Thoracic aorta (tissue), 2 donors: Measurements from ENCODE around the gene TXNDC9. TPM values are rescaled to one million over a fixed set of nuclear protein-coding genes. Genes with fewer than 3 reads are reported as not detected.
"Not testable (repeated sequence)": the region's sequence is repeated elsewhere in the genome, so short reads cannot be mapped to it uniquely, and the experiment has no call there.

Experiments used
- ATAC-seq: fragments of 150-250 bp; one replicate; pipeline ENCODE4 v1.8.0; 2017; ENCODE audit warnings: low read depth; ENCODE audit not compliant: insufficient number of reproducible peaks, low FRiP score
- DNase-seq: peaks from one replicate; pipeline ENCODE4 v3.0.0-alpha.2; 2020; ENCODE audit warnings: low spot score
- H3K27ac ChIP-seq, 2 donors: fragments of 200-600 bp; sonication (generic); 1 replicate in 1 of 2; 2 replicates in 1 of 2; pipeline ENCODE4 v1.5.1; 2016; ENCODE audit warnings: mild to moderate bottlenecking in 2 of 2, moderate library complexity in 2 of 2
- H3K27me3 ChIP-seq: fragments of 200-600 bp; sonication (generic); replicated peaks from 2 replicates; pipeline ENCODE4 v1.6.0; 2016; ENCODE audit warnings: mild to moderate bottlenecking; ENCODE audit not compliant: insufficient read depth
- H3K36me3 ChIP-seq: fragments of 200-600 bp; sonication (generic); one replicate; pipeline ENCODE4 v1.5.1; 2016
- H3K4me1 ChIP-seq, 2 donors: fragments of 200-600 bp; sonication (generic); 1 replicate in 1 of 2; 2 replicates in 1 of 2; pipeline versions ENCODE4 v1.5.1 to v1.6.0; 2016; ENCODE audit warnings: low read depth in 2 of 2, mild to moderate bottlenecking in 1 of 2; ENCODE audit not compliant: control insufficient read depth in 1 of 2
- H3K4me3 ChIP-seq: fragments of 200-600 bp; sonication (generic); 2 replicates; pipeline ENCODE4 v1.5.1; 2016; ENCODE audit warnings: mild to moderate bottlenecking
- H3K9me3 ChIP-seq: fragments of 200-600 bp; sonication (generic); 2 replicates; pipeline ENCODE4 v1.5.1; 2016
- CTCF ChIP-seq: fragments of 200-600 bp; sonication (generic); IDR thresholded peaks from one replicate; pipeline ENCODE4 v1.5.1; 2019; ENCODE audit warnings: antibody characterized with exemption
- total RNA-seq, 2 donors: library from RNA; depleted of rRNA; stranded (reverse); fragments of >200 nt; gene quantifications; one replicate each; pipeline versions ENCODE4 v1.1.0 to v1.2.3, GENCODE V29; 2016

The TXNDC9 gene
- total RNA-seq, 2 donors from 2014 or later = 26.7 to 42.0 TPM

- DNase-seq (no peak), ATAC-seq (no peak)
- no peaks in the 10 kb centered on the region for H3K36me3 ChIP-seq
- H3K27ac ChIP-seq = no peak overlapping the region
- H3K9me3 ChIP-seq = no peaks in the 10 kb centered on the region
- no peaks in the 10 kb centered on the region for H3K27me3 ChIP-seq
- H3K4me1 ChIP-seq = peaks cover 0 to 8% of the 10 kb centered on the region in 2 donors
- H3K4me3 ChIP-seq = no peak overlapping the region
- TF ChIP-seq CTCF = no peak
These were observed 17.9 kb upstream of the TXNDC9 start for GRCh38 chr2:99354070-99354469.

- Histone ChIP-seq H3K4me3 (no peak overlapping the region), H3K27me3 (no peaks in the 10 kb centered on the region), H3K4me1 (peaks cover 0 to 8% of the 10 kb centered on the region in 2 donors), H3K9me3 (no peaks in the 10 kb centered on the region), H3K27ac (no peak overlapping the region), H3K36me3 (no peaks in the 10 kb centered on the region)
- ATAC-seq = no peak
- TF ChIP-seq CTCF = no peak
- DNase-seq = no peak
These were observed 14.1 kb upstream of the TXNDC9 start for GRCh38 chr2:99350194-99350593.

- no peaks in the 10 kb centered on the region for H3K27me3 ChIP-seq
- ATAC-seq (no peak), DNase-seq (no peak)
- TF ChIP-seq CTCF = no peak
- H3K4me3 ChIP-seq = no peak overlapping the region
- H3K36me3 ChIP-seq = no peaks in the 10 kb centered on the region
- H3K9me3 ChIP-seq = no peaks in the 10 kb centered on the region
- H3K4me1 ChIP-seq = peaks cover 0 to 8% of the 10 kb centered on the region in 2 donors
- H3K27ac ChIP-seq = no peak overlapping the region
These were observed 12.0 kb upstream of the TXNDC9 start for GRCh38 chr2:99348173-99348572.

- Histone ChIP-seq H3K4me1 (peaks cover 3 to 8% of the 10 kb centered on the region in 2 donors), H3K4me3 (no peak overlapping the region), H3K27ac (no peak overlapping the region), H3K27me3 (no peaks in the 10 kb centered on the region), H3K9me3 (no peaks in the 10 kb centered on the region), H3K36me3 (no peaks in the 10 kb centered on the region)
- no peak for TF ChIP-seq CTCF
- DNase-seq (no peak), ATAC-seq (no peak)
These were observed 10.1 kb upstream of the TXNDC9 start for GRCh38 chr2:99346218-99346617.

GRCh38 chr2:99345446-99345845, 9.3 kb upstream of the TXNDC9 start:
- H3K27ac ChIP-seq, H3K4me3 ChIP-seq, ATAC-seq, H3K9me3 ChIP-seq, H3K4me1 ChIP-seq, DNase-seq, H3K27me3 ChIP-seq, H3K36me3 ChIP-seq: not testable (repeated sequence)

- no peak overlapping the region for H3K27ac ChIP-seq
- no peaks in the 10 kb centered on the region for H3K27me3 ChIP-seq
- H3K4me1 ChIP-seq = peaks cover 17 to 22% of the 10 kb centered on the region in 2 donors
- TF ChIP-seq CTCF = no peak
- no peaks in the 10 kb centered on the region for H3K36me3 ChIP-seq
- DNase-seq (no peak), ATAC-seq (no peak)
- no peak overlapping the region for H3K4me3 ChIP-seq
- H3K9me3 ChIP-seq = no peaks in the 10 kb centered on the region
These were observed 6.4 kb upstream of the TXNDC9 start for GRCh38 chr2:99342536-99342935.
